Prostate gland (tissue), 1 donor: ENCODE results near the gene ZNF277.

Experiments
- POLR2A ChIP-seq: fragments of 450-650 bp; IDR thresholded peaks from one replicate; pipeline ENCODE4 v1.6.1; 2016; ENCODE audit warnings: antibody characterized with exemption, mild to moderate bottlenecking
- POLR2AphosphoS5 ChIP-seq: sonication (generic); formaldehyde crosslinking; IDR thresholded peaks from one replicate; pipeline ENCODE4 v1.6.1; 2017; ENCODE audit warnings: antibody characterized with exemption

DNA sequence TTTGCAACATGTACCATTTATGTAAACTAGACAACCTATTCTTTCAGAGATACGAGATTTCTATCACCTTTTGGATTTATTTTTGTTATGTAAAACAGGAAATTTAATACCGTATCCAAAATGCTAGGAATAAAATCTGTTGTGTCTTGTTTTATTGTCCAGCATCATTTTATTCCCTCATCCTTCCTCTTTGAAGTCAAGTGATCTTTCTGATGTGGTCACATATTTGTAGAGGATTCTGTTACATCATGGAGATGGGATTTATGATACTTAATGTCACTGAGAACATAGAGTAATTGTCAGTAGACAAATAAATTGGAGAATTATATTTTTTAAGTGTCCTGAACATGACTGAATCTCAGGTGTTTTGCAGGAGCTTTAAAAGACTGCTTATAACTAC, 64.7 kb downstream of the ZNF277 start:
- no peak for TF ChIP-seq POLR2A
- TF ChIP-seq POLR2AphosphoS5, result no peak
